ENCODE data around the gene RYK. TPM values are rescaled to one million over a fixed set of nuclear protein-coding genes. Genes with fewer than 3 reads are reported as not detected.

Gene RYK
- total RNA-seq, 1 donor from 2014 or later, result 60.9 TPM

GRCh38 chr3:134189849-134190248 is 60.8 kb downstream of the RYK start:
- DNase-seq (ENCODE audit: low spot score) (no peak), ATAC-seq (no peak)
- intact Hi-C loops (cut with DNase I), result no loop called here

GRCh38 chr3:134186391-134186790 is 64.3 kb downstream of the RYK start:
- intact Hi-C loops (cut with DNase I), result no loop called here
- DNase-seq (ENCODE audit: low spot score), result no peak
- ATAC-seq, result no peak

GRCh38 chr3:134180761-134181160 is 69.9 kb downstream of the RYK start:
- ATAC-seq, result no peak
- intact Hi-C loops (cut with DNase I), result no loop called here
- no peak for DNase-seq (ENCODE audit: low spot score)

- DNase-seq (ENCODE audit: low spot score), result no peak
- ATAC-seq, result no peak
- intact Hi-C loops (cut with DNase I), result no loop called here
These were observed 71.2 kb downstream of the RYK start for GRCh38 chr3:134179508-134179907.

- intact Hi-C loops (cut with DNase I), result no loop called here
- no peak for DNase-seq (ENCODE audit: low spot score)
- no peak for ATAC-seq
These were observed 87.6 kb downstream of the RYK start for GRCh38 chr3:134163096-134163495.

- DNase-seq (ENCODE audit: low spot score), result no peak
- no peak for ATAC-seq
- intact Hi-C loops (cut with DNase I), result no loop called here
These were observed 88.6 kb downstream of the RYK start for GRCh38 chr3:134161898-134162615.

GRCh38 chr3:134155446-134155845 is 95.2 kb downstream of the RYK start:
- no peak for ATAC-seq
- intact Hi-C loops (cut with DNase I), result no loop called here

GRCh38 chr3:134153761-134154160 is 96.9 kb downstream of the RYK start:
- ATAC-seq, result no peak
- intact Hi-C loops (cut with DNase I), result no loop called here
- DNase-seq (ENCODE audit: low spot score), result no peak

More at GRCh38 chr3:134155446-134155845, 95.2 kb downstream of the RYK start:
- DNase-seq (ENCODE audit: low spot score), result no peak

- DNase-seq (ENCODE audit: low spot score), result no peak
- no peak for ATAC-seq
- intact Hi-C loops (cut with DNase I), result no loop called here
These were observed 100.2 kb downstream of the RYK start for GRCh38 chr3:134150476-134150875.

- no peak for ATAC-seq
- intact Hi-C loops (cut with DNase I), result no loop called here
- DNase-seq (ENCODE audit: low spot score), result no peak
These were observed 101.4 kb downstream of the RYK start for GRCh38 chr3:134149286-134149685.

GRCh38 chr3:134148534-134148933 is 102.1 kb downstream of the RYK start:
- DNase-seq (ENCODE audit: low spot score) (no peak), ATAC-seq (no peak)
- intact Hi-C loops (cut with DNase I), result no loop called here

- intact Hi-C loops (cut with DNase I), result no loop called here
- ATAC-seq (no peak), DNase-seq (ENCODE audit: low spot score) (no peak)
These were observed 103.2 kb downstream of the RYK start for GRCh38 chr3:134147411-134147810.

- peak; percentile 38 for ATAC-seq
- intact Hi-C loops (cut with DNase I), result no loop called here
- DNase-seq (ENCODE audit: low spot score), result no peak
These were observed 104.0 kb downstream of the RYK start for GRCh38 chr3:134146666-134147065.

GRCh38 chr3:134145183-134145582 is 105.5 kb downstream of the RYK start:
- intact Hi-C loops (cut with DNase I), result no loop called here
- DNase-seq (ENCODE audit: low spot score), result no peak
- ATAC-seq, result no peak

GRCh38 chr3:134144694-134145093 is 106.0 kb downstream of the RYK start:
- DNase-seq (ENCODE audit: low spot score) (no peak), ATAC-seq (no peak)
- intact Hi-C loops (cut with DNase I), result no loop called here

- intact Hi-C loops (cut with DNase I), result no loop called here
- ATAC-seq, result peak; percentile 30
- no peak for DNase-seq (ENCODE audit: low spot score)
These were observed 106.7 kb downstream of the RYK start for GRCh38 chr3:134143828-134144401.

GRCh38 chr3:134136604-134137003 is 114.1 kb downstream of the RYK start:
- ATAC-seq, result no peak
- no peak for DNase-seq (ENCODE audit: low spot score)
- intact Hi-C loops (cut with DNase I), result no loop called here

- intact Hi-C loops (cut with DNase I), result no loop called here
- ATAC-seq (no peak), DNase-seq (ENCODE audit: low spot score) (no peak)
These were observed 115.8 kb downstream of the RYK start for GRCh38 chr3:134134698-134135415.

- DNase-seq (ENCODE audit: low spot score), result no peak
- ATAC-seq, result no peak
- intact Hi-C loops (cut with DNase I), result no loop called here
These were observed 116.4 kb downstream of the RYK start for GRCh38 chr3:134134240-134134639.

- intact Hi-C loops (cut with DNase I), result no loop called here
- DNase-seq (ENCODE audit: low spot score) (no peak), ATAC-seq (no peak)
These were observed 117.7 kb downstream of the RYK start for GRCh38 chr3:134132961-134133360.
